Ovary (tissue), 3 donors: ENCODE measurements around the gene DNMT1.

Source experiments
- POLR2A ChIP-seq: fragments of 450-650 bp; IDR thresholded peaks from one replicate; pipeline ENCODE4 v1.6.1; 2017; ENCODE audit warnings: antibody characterized with exemption, mild to moderate bottlenecking, moderate library complexity
- TF ChIP-seq, protein P1 (sequence below), 3 donors: fragments of 450-650 bp in 2 of 3; fragments of 200-600 bp in 1 of 3; IDR thresholded peaks; one replicate each; pipeline versions ENCODE4 v1.5.1 to v1.8.0; 2016 to 2022; ENCODE audit warnings: antibody characterized with exemption in 3 of 3, mild to moderate bottlenecking in 1 of 3
- donor health status: DM: no; HTN: no; CAD: no.

DNA sequence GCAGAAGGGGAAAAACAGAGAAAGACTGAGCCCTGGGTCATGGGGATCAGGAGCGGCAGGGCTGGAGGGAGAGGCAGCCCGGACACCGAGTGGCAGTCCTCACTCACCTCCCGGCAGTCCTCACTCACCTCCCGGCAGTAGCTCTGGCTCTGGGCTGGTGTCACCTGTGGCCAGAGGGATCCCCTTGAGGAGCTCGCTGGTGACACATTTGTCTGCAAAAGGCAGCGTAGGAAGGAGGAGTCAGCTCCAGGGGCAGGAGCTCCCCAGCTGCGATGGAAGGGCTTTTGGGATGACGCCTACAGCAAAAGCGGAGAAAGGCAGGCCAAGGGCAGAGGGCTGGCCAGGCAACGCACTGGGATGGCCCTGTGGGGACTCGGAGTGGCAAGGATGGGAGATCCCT lies 75.8 kb downstream of the DNMT1 start:
- TF ChIP-seq, protein P1, sequence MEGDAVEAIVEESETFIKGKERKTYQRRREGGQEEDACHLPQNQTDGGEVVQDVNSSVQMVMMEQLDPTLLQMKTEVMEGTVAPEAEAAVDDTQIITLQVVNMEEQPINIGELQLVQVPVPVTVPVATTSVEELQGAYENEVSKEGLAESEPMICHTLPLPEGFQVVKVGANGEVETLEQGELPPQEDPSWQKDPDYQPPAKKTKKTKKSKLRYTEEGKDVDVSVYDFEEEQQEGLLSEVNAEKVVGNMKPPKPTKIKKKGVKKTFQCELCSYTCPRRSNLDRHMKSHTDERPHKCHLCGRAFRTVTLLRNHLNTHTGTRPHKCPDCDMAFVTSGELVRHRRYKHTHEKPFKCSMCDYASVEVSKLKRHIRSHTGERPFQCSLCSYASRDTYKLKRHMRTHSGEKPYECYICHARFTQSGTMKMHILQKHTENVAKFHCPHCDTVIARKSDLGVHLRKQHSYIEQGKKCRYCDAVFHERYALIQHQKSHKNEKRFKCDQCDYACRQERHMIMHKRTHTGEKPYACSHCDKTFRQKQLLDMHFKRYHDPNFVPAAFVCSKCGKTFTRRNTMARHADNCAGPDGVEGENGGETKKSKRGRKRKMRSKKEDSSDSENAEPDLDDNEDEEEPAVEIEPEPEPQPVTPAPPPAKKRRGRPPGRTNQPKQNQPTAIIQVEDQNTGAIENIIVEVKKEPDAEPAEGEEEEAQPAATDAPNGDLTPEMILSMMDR (IDR thresholded peaks at IDR 0.05) = no peak
- no peak for TF ChIP-seq POLR2A
